GM18499 (cell line): ENCODE results near the gene ST8SIA5.

Experiments
- ATAC-seq: cut with Tn5 transposase; IDR thresholded peaks from one replicate; pipeline ENCODE4 v1.9.1; 2021; ENCODE audit warnings: moderate number of reproducible peaks; ENCODE audit not compliant: insufficient read depth, unreplicated experiment

ST8SIA5 gene

GRCh38 chr18:46748466-46748865, 8.4 kb downstream of the ST8SIA5 start:
- no peak for ATAC-seq

GRCh38 chr18:46740046-46740445, 16.8 kb downstream of the ST8SIA5 start:
- no peak for ATAC-seq

GRCh38 chr18:46738491-46738890, 18.4 kb downstream of the ST8SIA5 start:
- no peak for ATAC-seq

- ATAC-seq = no peak
These were observed 20.1 kb downstream of the ST8SIA5 start for GRCh38 chr18:46736736-46737135.

- no peak for ATAC-seq
These were observed 20.7 kb downstream of the ST8SIA5 start for GRCh38 chr18:46736135-46736534.

GRCh38 chr18:46734981-46735380, 21.9 kb downstream of the ST8SIA5 start:
- no peak for ATAC-seq

- no peak for ATAC-seq
These were observed 23.0 kb downstream of the ST8SIA5 start for GRCh38 chr18:46733872-46734271.

GRCh38 chr18:46732801-46733200, 24.1 kb downstream of the ST8SIA5 start:
- no peak for ATAC-seq

GRCh38 chr18:46732201-46732600, 24.7 kb downstream of the ST8SIA5 start:
- no peak for ATAC-seq

GRCh38 chr18:46731316-46731715, 25.5 kb downstream of the ST8SIA5 start:
- no peak for ATAC-seq

- no peak for ATAC-seq
These were observed 28.5 kb downstream of the ST8SIA5 start for GRCh38 chr18:46728219-46728930.

GRCh38 chr18:46727177-46727576, 29.7 kb downstream of the ST8SIA5 start:
- ATAC-seq = no peak

GRCh38 chr18:46725310-46725709, 31.5 kb downstream of the ST8SIA5 start:
- ATAC-seq = no peak

GRCh38 chr18:46723856-46724415, 32.9 kb downstream of the ST8SIA5 start:
- ATAC-seq = no peak

GRCh38 chr18:46722051-46722450, 34.8 kb downstream of the ST8SIA5 start:
- ATAC-seq = no peak

- ATAC-seq = no peak
These were observed 35.5 kb downstream of the ST8SIA5 start for GRCh38 chr18:46721331-46721730.

- no peak for ATAC-seq
These were observed 36.3 kb downstream of the ST8SIA5 start for GRCh38 chr18:46720521-46720920.

- ATAC-seq = no peak
These were observed 36.8 kb downstream of the ST8SIA5 start for GRCh38 chr18:46720092-46720491.

- no peak for ATAC-seq
These were observed 37.5 kb downstream of the ST8SIA5 start for GRCh38 chr18:46719388-46719787.

GRCh38 chr18:46718501-46719341, 38.1 kb downstream of the ST8SIA5 start:
- ATAC-seq = no peak

GRCh38 chr18:46716827-46717226, 40.0 kb downstream of the ST8SIA5 start:
- no peak for ATAC-seq
